Thoracic aorta (tissue), 2 donors: ENCODE measurements around the gene NSD1. TPM values are rescaled to one million over a fixed set of nuclear protein-coding genes. Genes with fewer than 3 reads are reported as not detected.

Source experiments
- ATAC-seq: fragments of 150-250 bp; one replicate; pipeline ENCODE4 v1.8.0; 2017; ENCODE audit warnings: low read depth; ENCODE audit not compliant: insufficient number of reproducible peaks, low FRiP score
- DNase-seq: peaks from one replicate; pipeline ENCODE4 v3.0.0-alpha.2; 2020; ENCODE audit warnings: low spot score
- H3K27ac ChIP-seq, 2 donors: fragments of 200-600 bp; sonication (generic); 1 replicate in 1 of 2; 2 replicates in 1 of 2; pipeline ENCODE4 v1.5.1; 2016; ENCODE audit warnings: mild to moderate bottlenecking in 2 of 2, moderate library complexity in 2 of 2
- H3K27me3 ChIP-seq: fragments of 200-600 bp; sonication (generic); replicated peaks from 2 replicates; pipeline ENCODE4 v1.6.0; 2016; ENCODE audit warnings: mild to moderate bottlenecking; ENCODE audit not compliant: insufficient read depth
- H3K36me3 ChIP-seq: fragments of 200-600 bp; sonication (generic); one replicate; pipeline ENCODE4 v1.5.1; 2016
- H3K4me1 ChIP-seq, 2 donors: fragments of 200-600 bp; sonication (generic); 1 replicate in 1 of 2; 2 replicates in 1 of 2; pipeline versions ENCODE4 v1.5.1 to v1.6.0; 2016; ENCODE audit warnings: low read depth in 2 of 2, mild to moderate bottlenecking in 1 of 2; ENCODE audit not compliant: control insufficient read depth in 1 of 2
- H3K4me3 ChIP-seq: fragments of 200-600 bp; sonication (generic); 2 replicates; pipeline ENCODE4 v1.5.1; 2016; ENCODE audit warnings: mild to moderate bottlenecking
- H3K9me3 ChIP-seq: fragments of 200-600 bp; sonication (generic); 2 replicates; pipeline ENCODE4 v1.5.1; 2016
- total RNA-seq, 2 donors: library from RNA; depleted of rRNA; stranded (reverse); fragments of >200 nt; gene quantifications; one replicate each; pipeline versions ENCODE4 v1.1.0 to v1.2.3, GENCODE V29; 2016
- TF ChIP-seq, protein P1 (sequence below): fragments of 200-600 bp; sonication (generic); IDR thresholded peaks from one replicate; pipeline ENCODE4 v1.5.1; 2019; ENCODE audit warnings: antibody characterized with exemption

NSD1 gene
- total RNA-seq, 2 donors from 2014 or later, result 26.1 to 70.5 TPM

DNA sequence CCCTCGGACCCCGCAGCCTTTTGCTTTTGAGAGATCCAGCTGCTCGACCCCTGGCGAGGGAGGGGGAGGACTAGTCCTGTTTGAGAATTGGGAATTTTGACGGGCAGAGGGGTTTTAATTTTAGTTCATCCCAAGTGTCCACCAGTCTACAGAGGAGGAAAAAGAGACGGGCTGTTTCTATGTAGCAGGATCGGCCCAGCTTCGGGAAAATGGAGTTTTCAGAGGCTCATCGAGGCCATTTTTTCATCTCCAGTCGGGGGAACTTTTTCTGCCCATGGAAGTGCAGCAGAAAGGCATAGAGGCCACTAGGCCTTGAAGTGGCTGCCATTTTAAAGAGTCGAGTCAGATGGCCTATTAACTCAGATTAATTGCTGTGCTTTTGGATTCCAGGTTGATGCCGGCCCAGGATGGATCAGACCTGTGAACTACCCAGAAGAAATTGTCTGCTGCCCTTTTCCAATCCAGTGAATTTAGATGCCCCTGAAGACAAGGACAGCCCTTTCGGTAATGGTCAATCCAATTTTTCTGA is 1.2 kb downstream of the NSD1 start:
- TF ChIP-seq, protein P1, sequence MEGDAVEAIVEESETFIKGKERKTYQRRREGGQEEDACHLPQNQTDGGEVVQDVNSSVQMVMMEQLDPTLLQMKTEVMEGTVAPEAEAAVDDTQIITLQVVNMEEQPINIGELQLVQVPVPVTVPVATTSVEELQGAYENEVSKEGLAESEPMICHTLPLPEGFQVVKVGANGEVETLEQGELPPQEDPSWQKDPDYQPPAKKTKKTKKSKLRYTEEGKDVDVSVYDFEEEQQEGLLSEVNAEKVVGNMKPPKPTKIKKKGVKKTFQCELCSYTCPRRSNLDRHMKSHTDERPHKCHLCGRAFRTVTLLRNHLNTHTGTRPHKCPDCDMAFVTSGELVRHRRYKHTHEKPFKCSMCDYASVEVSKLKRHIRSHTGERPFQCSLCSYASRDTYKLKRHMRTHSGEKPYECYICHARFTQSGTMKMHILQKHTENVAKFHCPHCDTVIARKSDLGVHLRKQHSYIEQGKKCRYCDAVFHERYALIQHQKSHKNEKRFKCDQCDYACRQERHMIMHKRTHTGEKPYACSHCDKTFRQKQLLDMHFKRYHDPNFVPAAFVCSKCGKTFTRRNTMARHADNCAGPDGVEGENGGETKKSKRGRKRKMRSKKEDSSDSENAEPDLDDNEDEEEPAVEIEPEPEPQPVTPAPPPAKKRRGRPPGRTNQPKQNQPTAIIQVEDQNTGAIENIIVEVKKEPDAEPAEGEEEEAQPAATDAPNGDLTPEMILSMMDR, result no peak
- no peak for ATAC-seq
- H3K4me1 ChIP-seq, result peaks cover 33 to 50% of the 10 kb centered on the region in 2 donors

DNA sequence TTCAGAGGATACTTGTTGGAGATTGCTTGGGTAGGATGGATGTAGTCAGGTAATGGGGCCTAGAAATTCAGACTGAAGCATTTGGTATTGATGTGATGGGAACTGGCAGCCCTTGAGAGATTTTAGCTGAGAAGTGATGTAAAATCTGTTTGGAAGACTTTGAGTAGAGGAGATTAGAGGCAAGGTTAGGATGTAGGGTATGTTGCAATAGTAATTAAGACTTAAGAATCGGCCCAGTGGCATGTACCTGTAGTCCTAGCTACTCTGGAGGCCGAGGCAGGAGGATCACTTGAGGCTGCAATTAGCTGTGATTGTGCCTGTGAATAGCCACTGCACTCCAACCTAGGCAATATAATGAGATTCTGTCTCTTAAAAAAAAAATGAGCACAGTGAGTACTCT is 6.7 kb downstream of the NSD1 start:
- Histone ChIP-seq H3K9me3 (no peaks in the 10 kb centered on the region), H3K4me3 (no peak overlapping the region), H3K27me3 (no peaks in the 10 kb centered on the region), H3K36me3 (peaks cover 15% of the 10 kb centered on the region), H3K4me1 (peaks cover 34 to 60% of the 10 kb centered on the region in 2 donors), H3K27ac (no peak overlapping the region)
- ATAC-seq (no peak), DNase-seq (no peak)
- TF ChIP-seq, protein P1, result no peak

More for the DNA sequence above, 1.2 kb downstream of the NSD1 start:
- no peaks in the 10 kb centered on the region for H3K36me3 ChIP-seq
- no peaks in the 10 kb centered on the region for H3K27me3 ChIP-seq
- H3K9me3 ChIP-seq, result no peaks in the 10 kb centered on the region
- no peak for DNase-seq
- H3K4me3 ChIP-seq, result peak overlapping the region; percentile 91
- H3K27ac ChIP-seq, result peak overlapping the region; percentile 94 to 96

DNA sequence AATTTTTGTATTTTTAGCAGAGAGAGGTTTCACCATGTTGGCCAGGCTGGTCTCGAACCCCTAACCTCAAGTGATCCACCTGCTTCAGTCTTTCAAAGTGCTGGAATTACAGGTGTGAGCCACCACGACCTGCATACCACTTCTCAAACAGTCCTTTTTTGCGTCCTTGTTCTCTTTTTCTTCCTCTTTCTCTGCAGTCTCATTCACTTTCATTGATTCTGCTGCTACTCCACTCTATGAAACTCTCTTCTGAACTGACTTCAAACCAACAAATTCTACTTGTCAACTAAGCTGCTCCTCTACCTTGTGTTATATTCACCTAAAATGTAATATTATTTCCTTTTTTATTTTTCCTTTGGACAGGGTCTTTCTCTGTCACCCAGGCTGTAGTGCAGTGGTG is 7.9 kb downstream of the NSD1 start:
- ATAC-seq, result no peak
- no peak for DNase-seq
- Histone ChIP-seq H3K4me3 (no peak overlapping the region), H3K9me3 (no peaks in the 10 kb centered on the region), H3K27ac (no peak overlapping the region), H3K36me3 (peaks cover 19% of the 10 kb centered on the region), H3K27me3 (no peaks in the 10 kb centered on the region), H3K4me1 (peaks cover 23 to 48% of the 10 kb centered on the region in 2 donors)
- TF ChIP-seq, protein P1, result no peak

DNA sequence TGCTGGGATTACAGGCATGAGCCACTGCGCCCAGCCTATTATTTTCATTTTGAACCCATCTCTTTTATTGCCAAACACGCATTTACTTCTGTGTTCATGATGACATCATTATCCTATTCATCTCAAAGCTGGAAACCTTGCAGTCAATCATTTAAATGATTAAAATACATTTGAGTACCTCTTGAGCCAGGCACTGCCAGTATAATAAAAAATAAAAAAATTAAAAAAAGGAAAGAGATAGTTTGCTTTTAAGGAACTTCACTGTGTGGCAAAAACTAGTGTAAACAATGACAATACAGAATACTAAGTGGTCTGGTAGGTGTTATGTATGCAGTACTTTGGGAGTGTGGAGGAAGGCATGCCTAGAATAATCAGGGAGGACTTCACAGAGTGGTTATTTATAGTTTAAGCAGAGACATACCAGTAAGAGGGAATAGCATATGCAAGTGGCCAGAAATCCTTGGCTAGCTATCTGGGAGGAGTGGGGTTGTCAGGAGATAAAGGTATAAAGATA is 8.6 kb downstream of the NSD1 start:
- H3K4me1 ChIP-seq, result peaks cover 17 to 44% of the 10 kb centered on the region in 2 donors
- no peak for ATAC-seq
- no peaks in the 10 kb centered on the region for H3K27me3 ChIP-seq
- H3K4me3 ChIP-seq, result no peak overlapping the region
- H3K27ac ChIP-seq, result no peak overlapping the region
- H3K9me3 ChIP-seq, result no peaks in the 10 kb centered on the region
- peaks cover 19% of the 10 kb centered on the region for H3K36me3 ChIP-seq
- DNase-seq, result no peak
- TF ChIP-seq, protein P1, result no peak

DNA sequence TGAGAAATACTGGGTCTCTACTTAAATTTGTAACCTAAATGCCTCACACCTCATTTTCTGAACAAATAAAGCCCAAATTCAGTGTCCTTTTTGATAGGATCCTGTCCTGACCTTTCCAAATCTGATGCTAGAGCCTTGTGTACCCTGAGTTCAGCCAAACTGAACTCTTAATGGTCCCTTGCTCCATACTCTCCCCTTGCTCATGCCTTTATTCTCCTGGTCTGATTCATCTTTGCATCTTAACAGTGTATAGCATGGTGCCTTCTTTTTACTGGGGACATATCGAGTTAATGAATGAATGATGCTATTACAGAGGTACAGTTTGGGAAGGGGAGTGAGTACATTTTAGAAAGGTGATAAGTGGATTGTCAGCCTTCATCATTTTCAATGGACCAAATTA is 9.2 kb downstream of the NSD1 start:
- no peak overlapping the region for H3K27ac ChIP-seq
- H3K4me1 ChIP-seq, result peaks cover 13 to 41% of the 10 kb centered on the region in 2 donors
- ATAC-seq, result no peak

More for the DNA sequence above, 9.2 kb downstream of the NSD1 start:
- H3K27me3 ChIP-seq, result no peaks in the 10 kb centered on the region
- TF ChIP-seq, protein P1, result no peak
- peaks cover 19% of the 10 kb centered on the region for H3K36me3 ChIP-seq
- H3K9me3 ChIP-seq, result no peaks in the 10 kb centered on the region
- no peak overlapping the region for H3K4me3 ChIP-seq
- no peak for DNase-seq
